H1 (cell line): Measurements from ENCODE around the gene NDUFA7. TPM values are rescaled to one million over a fixed set of nuclear protein-coding genes. Genes with fewer than 3 reads are reported as not detected.

Source experiments
- CTCF ChIA-PET: fragments of 300-600 bp; sonication (Branson Sonifier 250); formaldehyde crosslinking; loops from one replicate; lab custom pipeline; 2021; ENCODE audit not compliant: partially characterized antibody; lab: Charles Lee
- POLR2A ChIA-PET: fragments of 300-600 bp; sonication (Branson Sonifier 250); formaldehyde crosslinking; loops from one replicate; lab custom pipeline; 2021; ENCODE audit warnings: inconsistent platforms; ENCODE audit not compliant: partially characterized antibody; lab: Charles Lee
- DNase-seq, 2 experiments: peaks; one replicate each; pipeline versions ENCODE4 v3.0.0 to v3.0.0-alpha.2; 2010 to 2022; ENCODE audit warnings: low spot score in 2 of 2, low read depth in 1 of 2, mixed read lengths in 1 of 2
- FAIRE-seq: peaks from 2 replicates; lab custom pipeline; 2011; peaks lifted over from hg19 to GRCh38; lab: Jason Lieb, UNC
- H2AFZ ChIP-seq: 2 replicates; pipeline ENCODE4 v1.8.1; 2012; ENCODE audit warnings: low read length, inconsistent platforms
- H2AK5ac ChIP-seq: 2 replicates; pipeline ENCODE4 v1.6.1; 2013; ENCODE audit warnings: low read depth, low read length
- H2BK120ac ChIP-seq: replicated peaks from 2 replicates; pipeline ENCODE3; 2013; ENCODE audit warnings: low read depth, low read length, inconsistent platforms
- H2BK12ac ChIP-seq: 2 replicates; pipeline ENCODE4 v1.6.1; 2013; ENCODE audit warnings: low read depth, low read length
- H2BK15ac ChIP-seq: 2 replicates; pipeline ENCODE4 v1.6.1; 2013; ENCODE audit warnings: low read length
- H2BK20ac ChIP-seq: 2 replicates; pipeline ENCODE4 v1.6.1; 2013; ENCODE audit warnings: low read length
- H2BK5ac ChIP-seq: 2 replicates; pipeline ENCODE4 v1.6.1; 2013; ENCODE audit warnings: low read depth, low read length
- H3K14ac ChIP-seq: 2 replicates; pipeline ENCODE4 v1.6.1; 2013; ENCODE audit warnings: inconsistent platforms; ENCODE audit not compliant: insufficient read length
- H3K18ac ChIP-seq: 2 replicates; pipeline ENCODE4 v1.6.1; 2013; ENCODE audit warnings: low read length; ENCODE audit errors: extremely low read depth
- H3K23ac ChIP-seq: 2 replicates; pipeline ENCODE4 v1.6.1; 2013; ENCODE audit warnings: inconsistent platforms; ENCODE audit not compliant: insufficient read length
- H3K23me2 ChIP-seq: 2 replicates; pipeline ENCODE4 v1.6.1; 2013; ENCODE audit warnings: low read depth, low read length
- H3K27ac ChIP-seq: 2 replicates; pipeline ENCODE4 v1.6.1; 2011; ENCODE audit warnings: low read depth, low read length, inconsistent platforms
- H3K27me3 ChIP-seq, 4 experiments: replicated peaks in 1 of 4; 1 replicate in 1 of 4; 2 replicates in 3 of 4; pipeline versions ENCODE4 v1.6.1 to v1.8.1; 2011 to 2013; ENCODE audit warnings: low read length in 3 of 4, mild to moderate bottlenecking in 3 of 4, inconsistent platforms in 2 of 4, mixed read lengths in 2 of 4, moderate library complexity in 1 of 4; ENCODE audit not compliant: control insufficient read depth in 3 of 4, insufficient read depth in 3 of 4; ENCODE audit errors: extremely low read depth in 1 of 4
- H3K36me3 ChIP-seq, 4 experiments: 2 replicates each; pipeline versions ENCODE4 v1.6.1 to v1.8.1; 2011 to 2013; ENCODE audit warnings: mild to moderate bottlenecking in 4 of 4, low read length in 3 of 4, moderate library complexity in 2 of 4, control low read depth in 1 of 4, inconsistent platforms in 1 of 4; ENCODE audit not compliant: insufficient read depth in 4 of 4, control insufficient read depth in 2 of 4
- H3K4ac ChIP-seq: replicated peaks from 2 replicates; pipeline ENCODE3; 2013; ENCODE audit warnings: low read length, low read depth, mixed read lengths, inconsistent platforms; ENCODE audit not compliant: insufficient read length
- H3K4me1 ChIP-seq, 4 experiments: replicated peaks in 1 of 4; 1 replicate in 1 of 4; 2 replicates in 3 of 4; pipeline versions ENCODE4 v1.6.1 to v1.8.1; 2011 to 2013; ENCODE audit warnings: low read length in 3 of 4, inconsistent platforms in 2 of 4, mixed read lengths in 1 of 4; ENCODE audit not compliant: insufficient read depth in 4 of 4, control insufficient read depth in 3 of 4
- H3K4me2 ChIP-seq, 2 experiments: 2 replicates each; pipeline versions ENCODE4 v1.6.1 to v1.8.1; 2011 to 2013; ENCODE audit warnings: low read depth in 2 of 2, low read length in 2 of 2, control low read depth in 1 of 2, inconsistent platforms in 1 of 2, mild to moderate bottlenecking in 1 of 2; ENCODE audit not compliant: insufficient read depth in 1 of 2
- H3K4me3 ChIP-seq, 4 experiments: fragments of 200-600, 300-600 bp in 1 of 4; sonication (generic), shearing (Covaris generic), sonication (Bioruptor Twin) in 1 of 4; 2 replicates each; pipeline versions ENCODE4 v1.5.1 to v1.8.1; 2011 to 2016; ENCODE audit warnings: low read length in 4 of 4, low read depth in 3 of 4, control low read depth in 2 of 4, inconsistent platforms in 2 of 4, mild to moderate bottlenecking in 2 of 4, mixed read lengths in 1 of 4, moderate library complexity in 1 of 4; ENCODE audit not compliant: insufficient read depth in 2 of 4; ENCODE audit errors: extremely low read depth in 1 of 4
- H3K56ac ChIP-seq: replicated peaks from 2 replicates; pipeline ENCODE3; 2013; ENCODE audit warnings: low read depth, mild to moderate bottlenecking, mixed read lengths, low read length, inconsistent platforms; ENCODE audit not compliant: insufficient read length
- H3K79me1 ChIP-seq: 2 replicates; pipeline ENCODE4 v1.6.1; 2013; ENCODE audit warnings: low read depth, low read length, control low read depth
- H3K79me2 ChIP-seq, 2 experiments: 2 replicates each; pipeline versions ENCODE4 v1.6.1 to v1.8.1; 2012 to 2013; ENCODE audit warnings: low read length in 2 of 2, mild to moderate bottlenecking in 2 of 2, inconsistent platforms in 1 of 2; ENCODE audit not compliant: insufficient read depth in 2 of 2, control insufficient read depth in 1 of 2
- H3K9ac ChIP-seq, 4 experiments: replicated peaks in 1 of 4; 1 replicate in 1 of 4; 2 replicates in 3 of 4; pipeline versions ENCODE4 v1.6.1 to v1.8.1; 2011 to 2013; ENCODE audit warnings: low read depth in 3 of 4, low read length in 3 of 4, control low read depth in 2 of 4, mild to moderate bottlenecking in 2 of 4, moderate library complexity in 2 of 4, inconsistent platforms in 1 of 4; ENCODE audit errors: extremely low read depth in 1 of 4
- H3K9me3 ChIP-seq, 2 experiments: 2 replicates each; pipeline versions ENCODE4 v1.6.1 to v1.8.1; 2012 to 2013; ENCODE audit warnings: mild to moderate bottlenecking in 2 of 2, moderate library complexity in 2 of 2, control low read depth in 1 of 2, inconsistent platforms in 1 of 2, low read depth in 1 of 2, low read length in 1 of 2, mixed read lengths in 1 of 2; ENCODE audit not compliant: insufficient read depth in 2 of 2
- H4K20me1 ChIP-seq, 2 experiments: replicated peaks in 1 of 2; 2 replicates each; pipeline versions ENCODE3 to v1.8.1; 2011 to 2013; ENCODE audit warnings: inconsistent platforms in 2 of 2, low read length in 2 of 2, mild to moderate bottlenecking in 1 of 2; ENCODE audit not compliant: insufficient read depth in 2 of 2, control insufficient read depth in 1 of 2
- H4K5ac ChIP-seq: 2 replicates; pipeline ENCODE4 v1.6.1; 2013; ENCODE audit warnings: low read length, low read depth, mixed read lengths, inconsistent platforms; ENCODE audit not compliant: insufficient read length
- H4K8ac ChIP-seq: 2 replicates; pipeline ENCODE4 v1.8.0; 2013; ENCODE audit warnings: mild to moderate bottlenecking, moderate library complexity, low read length, inconsistent platforms; ENCODE audit not compliant: insufficient read depth; ENCODE audit errors: extremely low read depth
- H4K91ac ChIP-seq: replicated peaks from 2 replicates; pipeline ENCODE3; 2013; ENCODE audit warnings: low read length, mixed read lengths, inconsistent platforms; ENCODE audit not compliant: insufficient read length
- EP300 ChIP-seq, 2 experiments: IDR thresholded peaks; 1 replicate in 1 of 2; 2 replicates in 1 of 2; pipeline ENCODE4 v1.6.1; 2011 to 2012; ENCODE audit warnings: low read depth in 2 of 2, low read length in 2 of 2, mild to moderate bottlenecking in 2 of 2, borderline replicate concordance in 1 of 2, inconsistent platforms in 1 of 2, moderate library complexity in 1 of 2
- EZH2 ChIP-seq: fragments of 200-600 bp; sonication (generic); IDR thresholded peaks from 2 replicates; pipeline ENCODE4 v1.7.1; 2012; ENCODE audit warnings: low read depth, mild to moderate bottlenecking, moderate library complexity, low read length, inconsistent platforms; ENCODE audit not compliant: severe bottlenecking
- KDM1A ChIP-seq: fragments of 200-600, 300-600 bp; sonication (generic); IDR thresholded peaks from 2 replicates; pipeline ENCODE4 v1.7.1; 2016; ENCODE audit warnings: mild to moderate bottlenecking, low read length, borderline replicate concordance
- NRF1 ChIP-seq: IDR thresholded peaks from 2 replicates; pipeline ENCODE4 v1.6.1; 2011; ENCODE audit warnings: mild to moderate bottlenecking, low read depth, low read length, improper control_type of control experiment
- POLR2AphosphoS5 ChIP-seq: IDR thresholded peaks from 2 replicates; pipeline ENCODE4 v1.6.1; 2011; ENCODE audit warnings: low read depth, low read length
- RXRA ChIP-seq: IDR thresholded peaks from 2 replicates; pipeline ENCODE4 v1.6.1; 2011; ENCODE audit warnings: low read depth, mild to moderate bottlenecking, low read length, moderate library complexity; ENCODE audit not compliant: insufficient read depth
- SAP30 ChIP-seq: fragments of 300-600 bp; sonication (generic); IDR thresholded peaks from 2 replicates; pipeline ENCODE4 v1.7.1; 2012; ENCODE audit warnings: low read length, moderate library complexity, mild to moderate bottlenecking, inconsistent platforms; ENCODE audit not compliant: insufficient read depth, insufficient replicate concordance
- SIX5 ChIP-seq: IDR thresholded peaks from 2 replicates; pipeline ENCODE4 v1.6.1; 2011; ENCODE audit warnings: mild to moderate bottlenecking, low read depth, low read length
- ZNF274 ChIP-seq: IDR thresholded peaks from 2 replicates; pipeline ENCODE4 v1.7.0; 2012; ENCODE audit warnings: low read length, borderline replicate concordance; ENCODE audit errors: extremely low read depth
- WGBS, 2 experiments: shearing (Covaris generic) in 1 of 2; methylation state at CpG; one replicate each; pipeline versions ENCODE4 v1.1.6 to v1.1.7; 2013 to 2015; ENCODE audit warnings: low lambda C conversion rate in 2 of 2, mixed read lengths in 2 of 2, inconsistent platforms in 1 of 2, low coverage in 1 of 2, missing lambda C conversion rate in 1 of 2; ENCODE audit not compliant: insufficient replicate concordance in 2 of 2, insufficient coverage in 1 of 2, insufficient read length in 1 of 2; ENCODE audit errors: extremely low coverage in 1 of 2, missing lambda C conversion rate in 1 of 2; 5-methylcytosine and 5-hydroxymethylcytosine counted together
- polyA plus RNA-seq, 7 experiments: library from polyadenylated mRNA; depleted of rRNA in 3 of 7; stranded (reverse) in 5 of 7; unstranded in 2 of 7; fragments of >200 nt in 5 of 7; fragments of 200-250 nt in 2 of 7; gene quantifications; 1 replicate in 5 of 7; 2 replicates in 1 of 7; 4 replicates in 1 of 7; pipeline versions ENCODE4 v1.2.1 to v1.2.3, GENCODE V29; 2011 to 2013; ENCODE audit warnings: missing spikeins in 2 of 7, mixed read lengths in 2 of 7
- total RNA-seq: library from RNA; stranded (reverse); fragmentation: NEBNext Ultra II Directional; extraction: Animal tissue kit (Norgen Biotek cat#: 25700); gene quantifications from 2 replicates; pipeline ENCODE4 v1.2.1, GENCODE V29; 2021

The NDUFA7 gene
- total and polyA plus RNA-seq, 2 of the 8 experiments (the other 6 are each of a cell fraction or from before 2014, with no cell fraction given): 54.4 to 286 TPM

DNA sequence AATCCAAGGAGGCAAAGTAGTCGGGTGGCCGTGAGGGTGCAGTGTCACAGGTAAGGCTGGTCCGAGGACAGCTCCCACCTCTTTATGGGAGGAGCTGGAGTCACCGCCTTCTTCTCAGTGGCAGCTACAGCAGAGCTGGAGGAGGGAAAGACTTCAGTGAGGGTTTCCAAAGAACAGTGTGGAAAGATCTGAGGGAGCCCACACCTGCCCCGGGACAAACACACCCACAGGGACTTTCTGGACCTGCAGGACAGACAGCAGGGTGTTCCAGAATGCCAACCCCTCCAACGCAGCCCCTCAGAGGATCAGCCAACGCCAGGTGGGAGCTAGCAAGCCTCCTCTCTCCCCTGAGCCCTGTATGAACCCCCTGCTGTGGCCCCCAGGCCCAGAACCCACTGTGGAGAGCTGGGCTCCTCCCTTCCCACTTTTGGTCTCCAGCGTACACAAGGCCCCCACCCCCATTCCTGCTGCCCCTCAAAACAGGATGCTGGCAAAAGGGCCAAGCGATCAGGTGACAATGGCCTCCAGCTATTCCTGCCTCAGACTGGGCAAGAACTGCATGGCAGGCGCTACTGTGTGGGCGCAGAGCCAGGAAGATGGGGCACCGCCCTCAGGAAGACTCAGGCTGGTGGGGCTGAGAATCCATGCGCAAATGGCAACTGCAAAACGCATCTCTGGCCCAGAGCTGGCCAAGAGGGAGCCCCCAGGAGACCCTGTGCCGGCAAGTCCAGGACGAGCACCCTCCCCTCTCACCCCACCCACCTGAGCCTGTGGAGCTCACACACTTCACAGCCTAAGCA is 9.5 kb downstream of the NDUFA7 start:
- Histone ChIP-seq H2BK15ac (no peak overlapping the region), H3K18ac (no peak overlapping the region), H3K14ac (no peak overlapping the region), H3K79me1 (peaks cover 4% of the 10 kb centered on the region; the same call in 1 of the 2 replicates), H3K27me3 (no peaks in the 10 kb centered on the region), H3K4me1 (peaks cover 0 to 8% (median 4%) of the 10 kb centered on the region in 4 experiments; a peak in 5 of 7 replicates), H3K4me2 (no peak overlapping the region), H3K79me2 (peaks cover 0 to 7% of the 10 kb centered on the region in 2 experiments; a peak in 1 of 4 replicates), H3K4me3 (no peak overlapping the region), H3K27ac (no peak overlapping the region; the same call in 1 of the 2 replicates), H2BK20ac (no peak overlapping the region), H2BK120ac (no peak overlapping the region), H3K4ac (no peak overlapping the region), H2BK5ac (no peak overlapping the region), H3K23ac (no peak overlapping the region), H4K20me1 (no peaks in the 10 kb centered on the region), H3K9ac (no peak overlapping the region), H2AK5ac (no peak overlapping the region), H3K56ac (no peak overlapping the region), H3K23me2 (peaks cover 8% of the 10 kb centered on the region), H4K91ac (no peak overlapping the region), H4K8ac (no peak overlapping the region), H2AFZ (no peak overlapping the region), H2BK12ac (no peak overlapping the region), H4K5ac (no peak overlapping the region), H3K36me3 (peaks cover 2 to 28% (median 11%) of the 10 kb centered on the region in 4 experiments; a peak in 7 of 8 replicates), H3K9me3 (no peaks in the 10 kb centered on the region)
- no peak for DNase-seq
- ChIA-PET POLR2A (interaction anchor here (0.6 to 25.3 kb wide), 4 partner anchors 9 to 202 kb away, joined by 3 to 583 read pairs (median 4); partner anchors contain the start of genes NDUFA7, RPS28 and ZNF414), CTCF (interaction anchor here (1.2 to 2.3 kb wide), 2 partner anchors 9 to 12 kb away, joined by 6 to 7 read pairs; partner anchors contain the start of genes NDUFA7 and RPS28)
- no peak for TF ChIP-seq ZNF274
- TF ChIP-seq NRF1: no peak
- no peak for TF ChIP-seq RXRA
- no peak for TF ChIP-seq EZH2
- TF ChIP-seq KDM1A: no peak
- TF ChIP-seq EP300 (IDR thresholded peaks at IDR 0.05; ENCODE audit: borderline replicate concordance in 1 of 2, low read depth in 2 of 2, low read length in 2 of 2): no peak
- TF ChIP-seq SAP30: no peak
- TF ChIP-seq SIX5: no peak
- no peak for TF ChIP-seq POLR2AphosphoS5
- FAIRE-seq: no peak
- 96% methylated on average over 16 of the region's 16 CpGs; no CpG with 5 or more reads in 1 of the 2 experiments for WGBS, 2 experiments
